Lower leg skin (tissue), 3 donors: Measurements from ENCODE around the gene ABCC1.

Experiments used
- POLR2A ChIP-seq, 2 donors: fragments of 450-650 bp; IDR thresholded peaks; one replicate each; pipeline ENCODE4 v1.6.1; 2016 to 2017; ENCODE audit warnings: antibody characterized with exemption in 2 of 2, mild to moderate bottlenecking in 1 of 2, moderate library complexity in 1 of 2
- TF ChIP-seq, protein P1 (sequence below), 3 donors: fragments of 450-650 bp; IDR thresholded peaks; one replicate each; pipeline ENCODE4 v1.5.1; 2016; ENCODE audit warnings: antibody characterized with exemption in 3 of 3, mild to moderate bottlenecking in 3 of 3, moderate library complexity in 2 of 3

DNA sequence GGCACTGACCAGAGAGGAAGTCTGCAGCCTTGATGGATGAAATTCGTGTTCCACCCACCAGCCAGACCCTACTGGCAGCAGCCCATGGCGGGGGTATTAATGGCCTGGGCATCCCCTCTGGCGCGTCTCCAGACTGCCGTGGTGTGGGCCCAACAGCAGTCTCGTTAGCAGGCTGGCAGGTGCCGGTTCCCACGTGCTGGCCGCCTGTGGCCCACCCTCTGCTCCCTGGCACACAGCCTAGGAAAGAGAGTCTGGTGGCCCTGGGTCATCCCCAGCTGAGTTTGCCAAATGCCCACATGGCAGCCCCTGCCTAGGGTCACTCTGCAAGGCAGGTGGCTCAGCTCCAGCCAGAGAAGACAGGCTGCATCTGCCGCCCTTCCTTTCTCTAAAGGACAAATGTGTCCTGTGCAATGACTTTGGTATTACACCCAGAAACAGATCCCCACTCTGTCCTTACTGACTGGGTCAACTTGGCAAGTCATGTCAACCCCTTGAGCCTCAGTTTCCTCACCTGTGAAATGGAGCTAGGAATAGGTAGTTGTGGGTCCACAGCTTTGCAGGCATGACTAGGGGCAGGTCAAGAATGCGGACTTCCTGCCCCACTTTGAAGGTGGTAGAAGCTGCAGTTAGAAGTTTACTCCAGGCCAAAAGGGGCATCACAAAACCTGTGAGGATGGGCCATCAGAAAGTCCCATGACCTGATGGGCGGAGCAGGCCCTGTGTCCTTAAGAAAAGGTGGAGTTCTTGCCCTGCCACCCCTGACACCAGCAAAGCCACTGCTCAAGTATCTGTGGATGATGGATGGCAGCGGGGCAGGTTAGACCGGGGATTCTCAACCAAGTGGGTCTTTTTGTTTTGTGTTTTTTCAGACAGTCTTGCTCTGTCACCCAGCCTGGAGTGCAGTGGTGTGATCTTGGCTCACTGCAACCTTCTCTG is 197.2 kb downstream of the ABCC1 start:
- TF ChIP-seq, protein P1, sequence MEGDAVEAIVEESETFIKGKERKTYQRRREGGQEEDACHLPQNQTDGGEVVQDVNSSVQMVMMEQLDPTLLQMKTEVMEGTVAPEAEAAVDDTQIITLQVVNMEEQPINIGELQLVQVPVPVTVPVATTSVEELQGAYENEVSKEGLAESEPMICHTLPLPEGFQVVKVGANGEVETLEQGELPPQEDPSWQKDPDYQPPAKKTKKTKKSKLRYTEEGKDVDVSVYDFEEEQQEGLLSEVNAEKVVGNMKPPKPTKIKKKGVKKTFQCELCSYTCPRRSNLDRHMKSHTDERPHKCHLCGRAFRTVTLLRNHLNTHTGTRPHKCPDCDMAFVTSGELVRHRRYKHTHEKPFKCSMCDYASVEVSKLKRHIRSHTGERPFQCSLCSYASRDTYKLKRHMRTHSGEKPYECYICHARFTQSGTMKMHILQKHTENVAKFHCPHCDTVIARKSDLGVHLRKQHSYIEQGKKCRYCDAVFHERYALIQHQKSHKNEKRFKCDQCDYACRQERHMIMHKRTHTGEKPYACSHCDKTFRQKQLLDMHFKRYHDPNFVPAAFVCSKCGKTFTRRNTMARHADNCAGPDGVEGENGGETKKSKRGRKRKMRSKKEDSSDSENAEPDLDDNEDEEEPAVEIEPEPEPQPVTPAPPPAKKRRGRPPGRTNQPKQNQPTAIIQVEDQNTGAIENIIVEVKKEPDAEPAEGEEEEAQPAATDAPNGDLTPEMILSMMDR (IDR thresholded peaks at IDR 0.05) = no peak
- TF ChIP-seq POLR2A (IDR thresholded peaks at IDR 0.05) = no peak
